IPS-NIHi7 (cell line): ENCODE data around the gene SLC17A7.

Experiments used
- DNase-seq: peaks from one replicate; pipeline ENCODE4 v3.0.0; 2012; ENCODE audit warnings: mixed read lengths; ENCODE audit errors: extremely low spot score

The SLC17A7 gene

GRCh38 chr19:49408816-49409440 is 32.4 kb downstream of the SLC17A7 start:
- no peak for DNase-seq

- DNase-seq, result no peak
Observed at GRCh38 chr19:49407482-49408015, 33.8 kb downstream of the SLC17A7 start.

- no peak for DNase-seq
Observed at GRCh38 chr19:49407079-49407478, 34.2 kb downstream of the SLC17A7 start.

- DNase-seq, result peak; percentile 78
Observed at GRCh38 chr19:49403404-49404187, 37.7 kb downstream of the SLC17A7 start.

- DNase-seq, result no peak
Observed at GRCh38 chr19:49400029-49400428, 41.3 kb downstream of the SLC17A7 start.

- DNase-seq, result no peak
Observed at GRCh38 chr19:49398931-49399330, 42.4 kb downstream of the SLC17A7 start.

- no peak for DNase-seq
Observed at GRCh38 chr19:49398001-49398615, 43.2 kb downstream of the SLC17A7 start.

GRCh38 chr19:49396738-49397505 is 44.4 kb downstream of the SLC17A7 start:
- DNase-seq, result no peak

- DNase-seq, result no peak
Observed at GRCh38 chr19:49395581-49396407, 45.5 kb downstream of the SLC17A7 start.

- no peak for DNase-seq
Observed at GRCh38 chr19:49393881-49394280, 47.4 kb downstream of the SLC17A7 start.

- peak; percentile 94 for DNase-seq
Observed at GRCh38 chr19:49391581-49392399, 49.5 kb downstream of the SLC17A7 start.

- DNase-seq, result no peak
Observed at GRCh38 chr19:49390929-49391359, 50.4 kb downstream of the SLC17A7 start.

GRCh38 chr19:49390131-49390928 is 51.0 kb downstream of the SLC17A7 start:
- no peak for DNase-seq

GRCh38 chr19:49389406-49389805 is 51.9 kb downstream of the SLC17A7 start:
- no peak for DNase-seq

- DNase-seq, result no peak
Observed at GRCh38 chr19:49387936-49388372, 53.4 kb downstream of the SLC17A7 start, which contains the start of gene KASH5. TSS of gene KASH5 (plus strand) at chr19:49388249. CDS start at chr19:49390884, 2,635 bp downstream.

- DNase-seq, result no peak
Observed at GRCh38 chr19:49383599-49383998, 57.7 kb downstream of the SLC17A7 start.

- DNase-seq, result no peak
Observed at GRCh38 chr19:49382639-49383038, 58.7 kb downstream of the SLC17A7 start.

- DNase-seq, result no peak
Observed at GRCh38 chr19:49380391-49380790, 60.9 kb downstream of the SLC17A7 start.
